Measurements from ENCODE around the gene CTNNA3.

CTNNA3 gene

DNA sequence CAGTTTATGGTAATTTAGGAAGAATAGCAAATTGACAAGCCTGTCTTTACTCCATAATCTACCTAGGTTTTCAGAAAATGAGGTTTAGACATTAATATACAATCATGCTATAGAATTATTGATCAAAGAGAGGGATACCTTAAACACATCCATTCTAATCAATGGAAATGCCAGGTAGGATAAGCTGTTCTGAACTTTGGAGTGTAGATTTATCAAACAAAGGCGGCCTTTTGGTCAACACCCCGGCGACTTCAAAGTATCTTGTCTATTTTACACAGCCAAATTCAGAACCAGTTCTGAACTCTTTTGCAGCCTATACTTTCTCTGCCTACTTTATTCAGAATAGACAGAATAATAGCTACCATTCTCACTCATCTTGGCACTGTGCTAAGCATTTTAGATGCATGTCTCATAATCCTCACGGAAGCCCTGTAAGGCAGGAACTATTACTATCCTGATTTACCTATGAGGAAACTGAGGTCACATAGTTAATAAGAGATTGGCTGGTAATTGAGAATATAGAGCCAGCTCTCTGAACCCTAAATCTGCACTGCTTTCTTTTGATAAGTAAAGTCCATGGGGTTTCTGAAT is 1412.0 kb downstream of the CTNNA3 start:
- no peak for DNase-seq (ENCODE audit: low read depth in 2 of 2)
- no peak overlapping the region for H3K4me3 ChIP-seq (replicated peaks in 1 of 2; ENCODE audit: low read depth in 2 of 2, low read length in 2 of 2)

DNA sequence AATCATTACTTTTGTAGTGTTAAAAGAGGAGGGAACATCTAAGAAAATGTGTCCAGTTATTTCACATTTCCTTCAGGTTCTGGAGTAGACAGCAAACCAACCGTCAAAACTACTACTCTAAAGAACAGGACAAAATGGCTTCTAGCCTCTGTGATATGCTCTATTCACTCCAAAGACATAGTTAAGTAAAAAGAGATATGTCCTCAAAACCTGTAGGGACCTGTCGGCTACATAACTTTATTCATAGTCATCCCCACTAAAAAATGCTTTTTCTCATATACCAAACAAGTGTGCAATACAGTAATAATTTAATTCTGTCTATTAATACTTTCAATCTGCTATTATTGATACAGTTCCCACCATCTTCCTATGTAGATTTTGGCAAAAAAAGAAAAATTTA is 1412.9 kb downstream of the CTNNA3 start:
- TF ChIP-seq, protein P1, sequence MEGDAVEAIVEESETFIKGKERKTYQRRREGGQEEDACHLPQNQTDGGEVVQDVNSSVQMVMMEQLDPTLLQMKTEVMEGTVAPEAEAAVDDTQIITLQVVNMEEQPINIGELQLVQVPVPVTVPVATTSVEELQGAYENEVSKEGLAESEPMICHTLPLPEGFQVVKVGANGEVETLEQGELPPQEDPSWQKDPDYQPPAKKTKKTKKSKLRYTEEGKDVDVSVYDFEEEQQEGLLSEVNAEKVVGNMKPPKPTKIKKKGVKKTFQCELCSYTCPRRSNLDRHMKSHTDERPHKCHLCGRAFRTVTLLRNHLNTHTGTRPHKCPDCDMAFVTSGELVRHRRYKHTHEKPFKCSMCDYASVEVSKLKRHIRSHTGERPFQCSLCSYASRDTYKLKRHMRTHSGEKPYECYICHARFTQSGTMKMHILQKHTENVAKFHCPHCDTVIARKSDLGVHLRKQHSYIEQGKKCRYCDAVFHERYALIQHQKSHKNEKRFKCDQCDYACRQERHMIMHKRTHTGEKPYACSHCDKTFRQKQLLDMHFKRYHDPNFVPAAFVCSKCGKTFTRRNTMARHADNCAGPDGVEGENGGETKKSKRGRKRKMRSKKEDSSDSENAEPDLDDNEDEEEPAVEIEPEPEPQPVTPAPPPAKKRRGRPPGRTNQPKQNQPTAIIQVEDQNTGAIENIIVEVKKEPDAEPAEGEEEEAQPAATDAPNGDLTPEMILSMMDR (IDR thresholded peaks at IDR 0.05; ENCODE audit: low read depth, low read length) = no peak
- DNase-seq (ENCODE audit: low read depth in 2 of 2) = no peak
- no peak overlapping the region for H3K4me3 ChIP-seq (replicated peaks in 1 of 2; ENCODE audit: low read depth in 2 of 2, low read length in 2 of 2)

More for the DNA sequence above, 1412.0 kb downstream of the CTNNA3 start:
- TF ChIP-seq, protein P1 (IDR thresholded peaks at IDR 0.05; ENCODE audit: low read depth, low read length) = no peak

DNA sequence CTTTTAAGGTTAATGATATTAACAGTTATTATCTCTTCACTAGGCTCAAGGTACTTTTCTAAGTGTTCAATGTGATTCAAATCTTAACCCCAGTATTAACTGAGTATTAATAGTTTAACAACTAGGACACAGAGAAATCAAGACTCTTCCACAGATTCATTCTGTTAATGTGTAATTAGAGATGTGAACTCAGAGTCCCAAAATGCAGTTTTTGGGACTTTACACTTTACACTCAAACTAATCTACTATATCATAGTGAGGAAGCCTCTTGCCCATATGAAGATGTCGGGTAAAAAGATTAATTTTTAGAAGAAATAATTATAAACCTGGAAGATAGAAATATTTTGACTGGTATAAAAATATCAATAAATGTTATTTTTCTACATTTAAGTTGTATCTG is 1414.7 kb downstream of the CTNNA3 start:
- TF ChIP-seq, protein P1 (IDR thresholded peaks at IDR 0.05; ENCODE audit: low read depth, low read length) = no peak
- no peak for DNase-seq (ENCODE audit: low read depth in 2 of 2)
- H3K4me3 ChIP-seq (replicated peaks in 1 of 2; ENCODE audit: low read depth in 2 of 2, low read length in 2 of 2) = no peak overlapping the region

DNA sequence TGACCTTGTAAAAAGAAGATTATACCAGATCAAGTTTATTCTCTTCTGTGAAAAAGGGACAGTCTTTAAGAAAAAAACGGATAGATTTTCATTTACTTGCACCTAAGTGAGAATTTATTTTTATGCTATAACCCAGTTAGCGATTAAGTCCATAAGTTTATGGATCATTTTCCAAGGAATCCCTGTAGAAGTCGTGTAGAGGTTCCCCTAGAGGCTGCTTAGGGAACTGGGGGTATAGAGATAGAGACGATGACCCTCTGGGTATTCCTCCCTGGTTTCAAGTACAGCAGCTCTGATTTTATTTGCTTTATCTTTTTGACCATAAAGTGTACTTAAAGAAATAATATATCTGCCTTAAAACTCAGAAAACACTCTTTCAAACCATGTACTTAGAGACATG is 1418.5 kb downstream of the CTNNA3 start:
- TF ChIP-seq, protein P1 (IDR thresholded peaks at IDR 0.05; ENCODE audit: low read depth, low read length) = peak; percentile 10
- DNase-seq (ENCODE audit: low read depth in 2 of 2) = no peak
- no peak overlapping the region for H3K4me3 ChIP-seq (replicated peaks in 1 of 2; ENCODE audit: low read depth in 2 of 2, low read length in 2 of 2)

DNA sequence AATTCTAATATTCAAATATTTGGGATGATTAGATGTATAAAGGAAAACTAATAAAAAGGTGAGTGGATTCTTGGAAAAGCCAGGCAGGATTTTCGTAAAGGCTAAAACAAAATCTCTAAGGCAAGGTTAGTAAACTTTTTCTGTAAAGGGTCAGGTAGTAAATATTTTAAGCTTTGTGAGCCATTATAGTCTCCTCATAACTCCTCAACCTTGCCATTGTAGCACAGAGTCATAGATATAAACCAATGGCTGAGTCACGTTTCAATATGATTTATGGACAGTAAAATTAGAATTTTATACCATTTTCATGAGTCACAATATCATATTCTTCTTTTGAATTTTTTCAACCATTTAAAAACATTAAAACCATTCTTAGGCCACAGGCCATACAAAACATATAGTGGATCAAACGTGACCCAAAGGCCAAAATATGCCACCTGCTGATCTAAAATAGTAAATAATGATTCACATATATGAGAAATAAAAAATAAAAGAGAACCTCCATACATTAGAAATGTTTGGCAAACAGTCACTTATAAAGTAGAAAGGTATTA is 1422.0 kb downstream of the CTNNA3 start:
- no peak overlapping the region for H3K4me3 ChIP-seq (replicated peaks in 1 of 2; ENCODE audit: low read depth in 2 of 2, low read length in 2 of 2)
- TF ChIP-seq, protein P1 (IDR thresholded peaks at IDR 0.05; ENCODE audit: low read depth, low read length) = no peak
- DNase-seq (ENCODE audit: low read depth in 2 of 2) = no peak

DNA sequence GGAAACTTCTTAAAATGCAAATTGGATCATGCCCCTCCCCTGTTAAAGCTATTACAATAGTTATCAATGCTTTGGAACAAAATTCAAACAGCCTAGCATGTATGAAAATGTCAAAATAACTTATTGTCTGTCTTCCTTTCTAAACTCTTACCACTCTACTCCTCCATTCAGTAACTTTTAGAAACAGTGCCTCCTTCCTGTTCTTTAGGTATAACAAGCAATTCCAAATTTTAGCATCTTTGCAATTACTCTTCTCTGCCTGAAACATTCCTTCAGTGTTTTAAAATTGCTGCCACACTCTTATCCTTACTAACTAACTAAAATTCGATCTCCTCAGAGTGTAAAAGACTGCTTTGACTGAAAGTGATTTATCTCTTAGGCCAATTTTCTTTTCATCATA is 1430.6 kb downstream of the CTNNA3 start:
- TF ChIP-seq, protein P1 (IDR thresholded peaks at IDR 0.05; ENCODE audit: low read depth, low read length) = no peak

DNA sequence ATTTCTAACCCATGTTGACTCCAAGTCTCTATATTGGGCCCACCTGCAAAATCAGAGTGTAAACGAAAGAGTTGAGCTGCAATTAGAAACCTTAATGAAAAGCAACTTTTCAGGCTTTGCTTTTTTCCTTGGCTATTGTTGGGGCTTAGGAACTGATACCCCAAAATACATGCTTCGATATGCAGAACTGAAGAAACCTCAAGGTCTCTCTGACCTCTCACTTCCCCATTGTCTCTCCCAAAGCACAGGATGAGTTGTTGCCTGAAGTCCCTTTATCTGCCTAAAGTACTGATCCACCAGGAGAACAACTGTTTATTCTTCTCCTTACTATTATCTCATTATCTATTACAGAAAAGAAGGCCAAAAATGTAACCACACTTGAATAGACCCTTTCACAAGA is 1436.2 kb downstream of the CTNNA3 start:
- TF ChIP-seq, protein P1 (IDR thresholded peaks at IDR 0.05; ENCODE audit: low read depth, low read length) = no peak
- no peak overlapping the region for H3K4me3 ChIP-seq (replicated peaks in 1 of 2; ENCODE audit: low read depth in 2 of 2, low read length in 2 of 2)
- DNase-seq (ENCODE audit: low read depth in 2 of 2) = no peak

More for the DNA sequence above, 1430.6 kb downstream of the CTNNA3 start:
- no peak for DNase-seq (ENCODE audit: low read depth in 2 of 2)
- no peak overlapping the region for H3K4me3 ChIP-seq (replicated peaks in 1 of 2; ENCODE audit: low read depth in 2 of 2, low read length in 2 of 2)
